ENCODE measurements around the gene SMYD1.

The SMYD1 gene

GRCh38 chr2:88057437-88057844 lies 10.2 kb upstream of the SMYD1 start:
- no peak for DNase-seq

GRCh38 chr2:88058191-88058590 lies 9.4 kb upstream of the SMYD1 start:
- DNase-seq = no peak

GRCh38 chr2:88059979-88060906 lies 7.4 kb upstream of the SMYD1 start:
- DNase-seq = peak; percentile 33

DNA sequence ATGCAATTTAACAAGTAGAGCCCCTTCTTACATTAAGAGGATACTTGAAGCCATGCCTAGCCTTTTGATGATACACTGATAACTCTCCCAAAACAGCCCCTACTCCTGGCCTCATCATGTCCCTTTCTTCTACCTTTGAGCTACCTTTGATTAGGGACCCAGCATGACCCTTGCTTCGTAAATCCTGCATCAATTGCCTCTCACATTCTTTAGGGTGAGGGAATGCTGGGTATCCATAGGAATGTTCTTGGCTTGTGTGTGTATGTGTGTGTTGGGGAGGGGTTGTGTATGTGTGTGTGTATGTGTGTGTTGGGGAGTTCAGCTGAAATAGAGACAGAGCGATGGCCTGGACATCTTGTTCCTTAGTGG lies 6.7 kb upstream of the SMYD1 start:
- no peak for DNase-seq

DNA sequence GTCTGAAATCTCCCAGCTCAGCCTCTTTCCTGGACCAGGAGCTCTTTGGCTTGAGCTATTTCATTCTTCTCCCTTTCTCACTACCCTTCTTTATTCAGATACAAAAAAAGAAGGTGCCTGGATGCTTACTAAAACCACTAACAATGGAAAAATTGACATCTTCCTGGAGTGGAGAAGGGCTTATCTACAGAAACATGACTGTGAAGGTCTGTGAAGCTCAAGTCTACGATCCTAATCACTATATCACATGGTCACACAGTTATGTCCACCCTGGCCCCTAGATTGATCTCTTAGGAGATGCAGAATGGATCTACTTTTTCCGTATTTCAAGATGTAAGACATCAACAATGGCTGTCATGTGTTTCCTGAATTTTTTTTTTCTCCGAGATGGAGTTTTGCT lies 6.3 kb upstream of the SMYD1 start:
- DNase-seq = no peak

DNA sequence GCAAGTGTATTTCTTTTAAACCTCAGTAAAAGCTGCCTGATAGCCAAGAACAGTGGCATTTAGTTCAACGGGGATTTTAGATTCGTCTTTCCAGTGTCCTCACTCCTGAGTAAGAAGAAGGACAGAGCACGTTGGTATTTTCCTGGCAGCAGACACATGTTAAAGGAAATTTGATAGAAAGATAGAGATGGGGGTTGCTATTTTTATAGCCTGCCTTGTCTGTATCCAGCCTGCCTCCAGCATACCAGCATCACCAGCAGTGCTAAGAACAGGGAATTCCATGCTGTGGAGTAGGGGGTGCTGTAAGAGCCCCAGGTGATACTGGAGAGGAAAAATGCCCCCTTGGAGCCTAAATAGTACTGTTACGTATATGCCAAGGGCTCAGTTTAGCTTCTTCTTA lies 1.1 kb upstream of the SMYD1 start:
- no peak for DNase-seq

GRCh38 chr2:88067189-88067588 lies 436 bp upstream of the SMYD1 start:
- DNase-seq = no peak

GRCh38 chr2:88068044-88068443 lies 419 bp downstream of the SMYD1 start:
- no peak for DNase-seq

DNA sequence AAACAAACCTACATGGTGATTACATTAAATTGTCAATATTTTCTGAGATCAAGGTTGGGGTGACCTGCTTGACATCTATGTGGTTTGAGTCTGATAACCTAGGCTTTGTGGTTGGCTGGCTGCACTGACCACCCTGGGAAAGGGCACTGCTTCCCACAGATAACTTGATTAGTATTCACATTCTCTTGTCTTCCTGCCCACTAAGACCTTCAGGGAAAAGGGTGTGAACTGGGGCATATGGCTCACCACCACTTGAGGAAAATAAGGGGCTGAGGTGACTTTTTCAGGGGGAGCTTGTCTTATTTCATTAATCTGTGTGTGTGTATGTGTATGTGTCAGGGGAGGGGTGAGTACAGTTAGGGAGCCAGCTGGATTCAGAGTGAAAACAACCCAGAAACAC lies 1.5 kb downstream of the SMYD1 start:
- no peak for DNase-seq

DNA sequence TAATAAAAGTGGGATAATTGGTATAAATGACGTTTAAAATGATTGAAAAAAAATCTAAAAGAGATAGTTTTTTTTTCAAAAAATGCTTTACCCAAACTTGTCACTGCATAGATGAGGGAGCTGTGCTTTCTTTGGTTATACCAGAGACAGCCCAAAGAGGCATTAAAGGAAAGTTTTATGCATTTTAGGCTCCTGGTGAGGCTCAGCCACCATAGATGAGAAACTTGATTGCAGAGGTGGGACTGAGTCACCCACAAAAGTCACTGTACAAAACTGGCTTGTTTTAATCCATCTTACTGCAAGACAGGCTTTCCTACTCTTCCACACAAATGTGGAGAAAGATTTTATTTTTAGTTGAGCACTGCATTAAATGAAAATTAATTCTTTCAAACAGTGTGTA lies 2.4 kb downstream of the SMYD1 start:
- DNase-seq = no peak

GRCh38 chr2:88071365-88071764 lies 3.7 kb downstream of the SMYD1 start:
- no peak for DNase-seq

GRCh38 chr2:88074150-88074549 lies 6.5 kb downstream of the SMYD1 start:
- DNase-seq = no peak

DNA sequence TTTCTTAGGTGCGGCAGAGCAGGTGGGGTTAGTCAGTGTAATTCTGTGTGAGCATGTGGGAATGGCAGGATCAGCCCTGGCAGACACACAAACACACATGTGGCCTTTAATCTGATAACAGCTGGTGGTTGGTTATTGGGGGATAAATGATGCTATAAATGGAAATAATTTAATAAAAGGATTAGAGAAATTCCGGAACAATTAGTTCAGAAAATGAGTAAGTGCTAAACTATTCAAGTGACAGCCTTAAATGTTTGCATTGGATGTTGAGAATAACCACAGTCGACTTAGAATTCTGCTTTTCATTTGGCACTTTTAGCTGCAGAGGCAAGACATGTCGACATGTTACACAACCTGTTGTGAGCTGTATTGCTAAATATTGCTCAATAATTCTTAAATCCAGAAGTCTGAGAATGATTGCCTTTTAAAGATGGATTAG lies 7.2 kb downstream of the SMYD1 start:
- DNase-seq = peak; percentile 93

GRCh38 chr2:88077080-88077479 lies 9.5 kb downstream of the SMYD1 start:
- DNase-seq = no peak

DNA sequence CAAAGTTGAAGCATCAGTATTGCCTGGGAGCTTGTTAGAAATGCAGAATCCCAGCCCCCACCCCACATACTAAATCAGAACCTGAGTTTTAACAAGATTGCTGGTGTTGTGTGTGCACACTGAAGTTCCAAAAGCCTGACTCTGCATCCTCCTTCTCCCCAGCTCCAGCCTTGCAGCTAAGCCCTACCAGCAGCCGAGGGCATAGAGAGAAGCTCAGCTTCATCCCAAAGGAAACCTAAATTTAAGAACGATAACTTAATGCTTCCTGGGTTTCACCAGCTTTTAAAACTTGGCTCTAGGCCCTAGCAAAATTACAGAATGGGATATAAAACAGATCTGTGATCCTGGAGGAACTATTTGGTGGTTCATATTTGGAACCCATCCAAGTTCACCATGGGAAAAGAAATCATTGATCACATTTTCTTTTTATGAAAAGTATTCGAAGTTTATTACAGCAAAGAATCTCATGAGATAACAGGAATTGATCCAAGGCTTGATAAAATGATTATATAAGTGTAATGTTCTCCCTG lies 11.1 kb downstream of the SMYD1 start:
- no peak for DNase-seq

DNA sequence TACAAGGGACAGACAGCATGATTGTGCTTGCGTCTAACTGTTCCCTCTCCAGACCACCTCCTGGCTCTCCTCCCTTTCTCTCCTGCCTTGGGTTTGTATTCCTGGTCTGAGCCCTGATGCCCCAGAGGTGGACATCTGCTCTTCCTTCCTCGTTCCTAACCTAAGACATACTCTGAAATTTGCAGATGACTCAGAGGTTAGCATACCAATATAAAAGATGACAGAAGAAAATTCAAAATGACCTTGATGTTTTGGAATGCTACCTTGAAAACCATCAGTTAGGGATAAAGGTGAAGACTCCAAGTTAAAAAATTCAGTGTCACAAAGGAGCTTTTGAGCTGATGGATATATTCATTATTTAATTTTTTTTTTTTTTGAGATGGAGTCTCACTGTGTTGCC lies 12.9 kb downstream of the SMYD1 start:
- DNase-seq = no peak

DNA sequence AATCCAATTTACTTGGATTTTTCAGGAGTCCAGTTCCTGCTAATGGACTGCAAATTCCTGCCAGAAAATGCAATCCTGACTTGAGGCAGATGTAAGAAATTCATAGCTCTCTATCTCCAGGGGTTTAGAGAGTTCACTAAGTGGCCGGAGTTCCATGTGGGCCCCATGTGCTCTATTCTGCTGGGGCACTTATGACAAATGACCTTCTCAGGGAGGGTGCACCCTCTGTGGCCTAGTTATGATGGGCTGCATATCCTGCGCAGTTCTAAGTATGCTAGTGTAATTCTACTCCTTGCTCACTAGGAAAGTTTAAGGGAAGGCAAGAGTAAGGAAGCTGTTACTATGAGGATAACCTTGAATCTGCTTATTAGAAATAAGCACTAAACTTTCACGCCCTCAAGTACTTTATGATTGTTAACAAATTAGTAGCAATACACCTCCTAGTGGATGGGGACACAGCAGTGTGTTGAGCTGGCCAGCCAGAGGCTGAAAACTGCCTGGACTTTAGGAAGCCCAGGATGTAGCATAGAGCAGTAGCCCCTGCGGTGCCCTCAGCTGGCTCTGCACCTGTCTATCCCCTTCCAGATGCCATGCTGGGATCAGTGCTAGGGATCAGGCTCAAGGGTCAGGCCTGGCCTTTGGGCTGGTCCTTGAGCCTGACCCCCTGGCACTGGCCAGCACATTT lies 14.4 kb downstream of the SMYD1 start:
- DNase-seq = no peak

- DNase-seq = no peak
Observed at GRCh38 chr2:88082781-88083180, 15.2 kb downstream of the SMYD1 start.

- no peak for DNase-seq
Observed at GRCh38 chr2:88085099-88085498, 17.5 kb downstream of the SMYD1 start.

DNA sequence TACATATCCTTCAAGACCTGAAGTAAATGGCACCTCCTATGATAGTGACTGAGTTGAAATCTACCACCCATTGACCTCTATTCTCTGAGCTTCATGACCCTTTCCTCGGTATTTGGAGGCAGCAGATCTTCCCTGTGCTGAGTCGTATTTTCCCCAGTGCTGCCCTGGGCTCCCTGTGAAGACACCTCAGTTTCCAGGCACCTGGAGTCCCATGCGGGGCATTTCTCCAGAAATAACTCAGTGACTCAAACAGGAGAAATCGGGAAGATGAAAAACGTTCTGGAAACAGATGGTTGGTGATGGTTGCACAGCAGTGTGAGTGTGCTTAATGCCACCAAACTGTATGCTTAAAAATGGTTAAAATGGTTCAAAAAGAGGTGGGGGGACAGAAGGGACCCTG lies 18.0 kb downstream of the SMYD1 start:
- no peak for DNase-seq

GRCh38 chr2:88086401-88086800 lies 18.8 kb downstream of the SMYD1 start:
- DNase-seq = no peak

- no peak for DNase-seq
Observed at GRCh38 chr2:88087073-88087472, 19.4 kb downstream of the SMYD1 start.

- no peak for DNase-seq
Observed at GRCh38 chr2:88087763-88088162, 20.1 kb downstream of the SMYD1 start.

GRCh38 chr2:88088999-88089398 lies 21.4 kb downstream of the SMYD1 start:
- DNase-seq = no peak

All from fibroblast of skin of scalp (primary cell).